Brain microvascular endothelial cell (primary cell): ENCODE results near the gene FAM114A1.

ENCODE experiments used
- DNase-seq: peaks from one replicate; pipeline ENCODE4 v3.0.0-alpha.2; 2020
- H3K27ac ChIP-seq: fragments of 250-450 bp; sonication (Bioruptor Pico); 2 replicates; pipeline ENCODE4 v1.5.1; 2020; ENCODE audit warnings: mild to moderate bottlenecking, moderate library complexity
- H3K27me3 ChIP-seq: fragments of 250-450 bp; sonication (Bioruptor Pico); replicated peaks from 2 replicates; pipeline ENCODE4 v1.5.1; 2020; ENCODE audit warnings: mild to moderate bottlenecking
- H3K36me3 ChIP-seq: fragments of 250-450 bp; sonication (Bioruptor Pico); replicated peaks from 2 replicates; pipeline ENCODE4 v1.5.1; 2020; ENCODE audit warnings: mild to moderate bottlenecking
- H3K4me3 ChIP-seq: 2 replicates; pipeline ENCODE4 v1.5.1; 2011; ENCODE audit warnings: low read depth, mild to moderate bottlenecking, control low read depth, low read length, moderate library complexity
- in situ Hi-C: cut with HindIII; loops from 2 replicates; pipeline ENCODE4 v1.10.0; 2017; ENCODE audit warnings: low sequenced_read_pairs, low pct_ligation_motif_present
- TF ChIP-seq, protein P1 (sequence below): IDR thresholded peaks from 2 replicates; pipeline ENCODE4 v1.5.1; 2011; ENCODE audit warnings: low read depth, mild to moderate bottlenecking, moderate library complexity, low read length, control low read depth, inconsistent platforms; ENCODE audit errors: missing control alignments

The FAM114A1 gene

DNA sequence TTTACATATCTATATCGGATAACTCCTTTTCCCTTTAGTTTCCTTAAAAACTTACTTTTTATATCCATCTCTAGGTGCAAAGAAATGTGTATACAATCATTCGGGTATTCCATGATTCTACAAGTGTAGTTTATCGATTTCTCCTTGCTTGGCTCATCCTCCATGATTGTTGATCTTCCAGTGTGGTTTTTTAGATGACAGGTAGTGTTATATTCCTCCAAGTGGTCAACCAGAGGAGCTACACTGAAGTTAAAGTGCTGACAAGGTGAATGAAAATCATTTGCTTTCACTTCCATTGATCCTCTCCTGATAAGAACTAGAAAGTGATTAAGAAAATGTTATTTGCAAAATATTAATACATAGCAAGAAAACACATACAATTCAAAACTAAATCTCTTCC is 126.1 kb downstream of the FAM114A1 start:
- in situ Hi-C loops = no loop called here

DNA sequence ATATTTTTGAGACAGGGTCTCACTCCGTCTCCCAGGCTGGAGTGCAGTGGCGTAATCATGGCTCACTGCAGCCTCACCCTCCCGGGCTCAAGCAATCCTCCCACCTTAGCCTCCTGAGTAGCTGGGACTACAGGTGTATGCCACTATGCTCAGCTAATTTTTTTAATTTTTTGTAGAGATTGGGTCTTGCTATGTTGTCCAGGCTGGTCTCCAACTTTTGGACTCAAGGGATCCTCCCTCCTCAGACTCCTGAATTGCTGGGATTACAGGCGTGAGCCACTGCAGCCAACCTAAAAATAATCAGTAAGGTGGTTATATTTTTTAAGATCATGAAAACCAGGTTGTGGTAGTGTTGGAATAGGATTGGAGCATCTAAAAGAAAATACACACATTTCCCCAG is 126.5 kb downstream of the FAM114A1 start:
- TF ChIP-seq, protein P1, sequence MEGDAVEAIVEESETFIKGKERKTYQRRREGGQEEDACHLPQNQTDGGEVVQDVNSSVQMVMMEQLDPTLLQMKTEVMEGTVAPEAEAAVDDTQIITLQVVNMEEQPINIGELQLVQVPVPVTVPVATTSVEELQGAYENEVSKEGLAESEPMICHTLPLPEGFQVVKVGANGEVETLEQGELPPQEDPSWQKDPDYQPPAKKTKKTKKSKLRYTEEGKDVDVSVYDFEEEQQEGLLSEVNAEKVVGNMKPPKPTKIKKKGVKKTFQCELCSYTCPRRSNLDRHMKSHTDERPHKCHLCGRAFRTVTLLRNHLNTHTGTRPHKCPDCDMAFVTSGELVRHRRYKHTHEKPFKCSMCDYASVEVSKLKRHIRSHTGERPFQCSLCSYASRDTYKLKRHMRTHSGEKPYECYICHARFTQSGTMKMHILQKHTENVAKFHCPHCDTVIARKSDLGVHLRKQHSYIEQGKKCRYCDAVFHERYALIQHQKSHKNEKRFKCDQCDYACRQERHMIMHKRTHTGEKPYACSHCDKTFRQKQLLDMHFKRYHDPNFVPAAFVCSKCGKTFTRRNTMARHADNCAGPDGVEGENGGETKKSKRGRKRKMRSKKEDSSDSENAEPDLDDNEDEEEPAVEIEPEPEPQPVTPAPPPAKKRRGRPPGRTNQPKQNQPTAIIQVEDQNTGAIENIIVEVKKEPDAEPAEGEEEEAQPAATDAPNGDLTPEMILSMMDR = no peak
- DNase-seq = no peak
- Histone ChIP-seq H3K27ac (no peak overlapping the region), H3K4me3 (no peak overlapping the region), H3K36me3 (peaks cover 16% of the 10 kb centered on the region), H3K27me3 (no peaks in the 10 kb centered on the region)
- in situ Hi-C loops = no loop called here

More for the DNA sequence above, 126.1 kb downstream of the FAM114A1 start:
- Histone ChIP-seq H3K27ac (no peak overlapping the region), H3K27me3 (no peaks in the 10 kb centered on the region), H3K36me3 (peaks cover 16% of the 10 kb centered on the region), H3K4me3 (no peak overlapping the region)
- TF ChIP-seq, protein P1 = no peak
- DNase-seq = no peak
